Psoas muscle (tissue), 8 donors: ENCODE results near the gene UNC13A. TPM values are rescaled to one million over a fixed set of nuclear protein-coding genes. Genes with fewer than 3 reads are reported as not detected.

Experiments used
- ATAC-seq, 4 donors: fragments of 200-7000 bp; cut with Tn5 transposase; one replicate each; pipeline ENCODE4 v1.9.1; 2020; ENCODE audit warnings: moderate library complexity in 3 of 4, mild to moderate bottlenecking in 2 of 4
- DNase-seq, 2 donors: peaks; one replicate each; pipeline ENCODE4 v3.0.0-alpha.2; 2020
- H3K27ac ChIP-seq: fragments of 200-600 bp; one replicate; pipeline ENCODE4 v1.8.0; 2022
- H3K27me3 ChIP-seq, 3 donors: fragments of 200-600 bp in 1 of 3; one replicate each; pipeline versions ENCODE4 v1.6.1 to v1.8.0; 2013 to 2022; ENCODE audit warnings: low read length in 2 of 3, mild to moderate bottlenecking in 2 of 3, moderate library complexity in 1 of 3; ENCODE audit not compliant: insufficient read depth in 3 of 3
- H3K36me3 ChIP-seq, 2 donors: fragments of 200-600 bp in 1 of 2; one replicate each; pipeline versions ENCODE4 v1.6.1 to v1.8.0; 2013 to 2022; ENCODE audit warnings: low read depth in 1 of 2, mild to moderate bottlenecking in 1 of 2, moderate library complexity in 1 of 2; ENCODE audit not compliant: insufficient read depth in 1 of 2
- H3K4me1 ChIP-seq: fragments of 200-600 bp; one replicate; pipeline ENCODE4 v1.8.0; 2022
- H3K4me3 ChIP-seq: fragments of 200-600 bp; one replicate; pipeline ENCODE4 v1.8.0; 2022; ENCODE audit warnings: mild to moderate bottlenecking
- H3K9me3 ChIP-seq: fragments of 200-600 bp; one replicate; pipeline ENCODE4 v1.8.0; 2022
- WGBS, 3 donors: extraction: QIAGEN DNeasy Blood & Tissue Kit; methylation state at CpG; one replicate each; pipeline versions ENCODE4 v1.1.6 to v1.1.7; 2013; 5-methylcytosine and 5-hydroxymethylcytosine counted together
- intact Hi-C, 2 donors: fragments of 100-400 bp; cut with DNase I; formaldehyde crosslinking; loops; one replicate each; pipeline versions ENCODE4 v1.11.0 to v1.14.2; 2022
- polyA plus RNA-seq, 3 donors: library from polyadenylated mRNA; stranded (reverse); fragments of 200-250 nt; gene quantifications; one replicate each; pipeline ENCODE4 v1.2.3, GENCODE V29; 2013
- total RNA-seq, 4 donors: library from RNA; stranded (reverse); fragmentation: NEBNext Ultra II Directional in 2 of 4; extraction: Animal tissue kit (Norgen Biotek cat#: 25700) in 2 of 4; gene quantifications; one replicate each; pipeline versions ENCODE4 v1.2.1 to v1.2.4, GENCODE V29; 2021 to 2023
- TF ChIP-seq, protein P1 (sequence below): fragments of 200-600 bp; IDR thresholded peaks from one replicate; pipeline ENCODE4 v1.8.0; 2022; ENCODE audit warnings: antibody characterized with exemption
- donor health status: healthy with polysubstance abuse.
- donor health status: DM: no; HTN: no; CAD: no; lungs with moderate emphysema.
- donor health status: Bipolar disorder and iron deficiency.
- donor health status: healthy.
- donor health status: DM: yes; HTN: yes; CAD: no.
- donor health status: DM: no; HTN: no; CAD: no.
- donor health status: DM: no; HTN: no; CAD: no.
- donor health status: DM: yes; HTN: yes; CAD: no.

UNC13A gene
- total and polyA plus RNA-seq, 7 donors: 0.04 to 0.19 (median 0.05) TPM; not detected in 3

DNA sequence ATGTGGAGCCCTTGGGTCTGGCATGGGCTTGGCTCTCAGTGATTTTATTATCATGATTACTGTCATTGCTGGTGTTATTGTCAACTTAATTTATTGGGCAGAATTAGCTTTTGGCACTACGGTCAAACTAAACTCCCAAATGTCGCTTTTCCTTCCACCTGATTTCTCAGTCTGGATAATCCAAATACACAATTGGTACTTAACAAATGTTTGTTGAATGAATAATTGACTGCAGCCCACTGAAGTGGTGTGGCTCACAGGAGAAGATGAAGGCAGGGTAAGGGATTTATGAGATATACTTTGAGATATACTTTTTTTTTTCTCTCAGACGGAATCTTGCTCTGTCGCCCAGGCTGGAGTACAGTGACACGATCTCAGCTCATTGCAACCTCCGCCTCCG lies 131.2 kb downstream of the UNC13A start:
- Histone ChIP-seq H3K27me3 (no peaks in the 10 kb centered on the region), H3K4me1 (peaks cover 21% of the 10 kb centered on the region), H3K9me3 (no peaks in the 10 kb centered on the region), H3K36me3 (peaks cover 0 to 47% of the 10 kb centered on the region in 2 donors), H3K4me3 (peak overlapping the region; percentile 91), H3K27ac (peak overlapping the region; percentile 78)
- TF ChIP-seq, protein P1, sequence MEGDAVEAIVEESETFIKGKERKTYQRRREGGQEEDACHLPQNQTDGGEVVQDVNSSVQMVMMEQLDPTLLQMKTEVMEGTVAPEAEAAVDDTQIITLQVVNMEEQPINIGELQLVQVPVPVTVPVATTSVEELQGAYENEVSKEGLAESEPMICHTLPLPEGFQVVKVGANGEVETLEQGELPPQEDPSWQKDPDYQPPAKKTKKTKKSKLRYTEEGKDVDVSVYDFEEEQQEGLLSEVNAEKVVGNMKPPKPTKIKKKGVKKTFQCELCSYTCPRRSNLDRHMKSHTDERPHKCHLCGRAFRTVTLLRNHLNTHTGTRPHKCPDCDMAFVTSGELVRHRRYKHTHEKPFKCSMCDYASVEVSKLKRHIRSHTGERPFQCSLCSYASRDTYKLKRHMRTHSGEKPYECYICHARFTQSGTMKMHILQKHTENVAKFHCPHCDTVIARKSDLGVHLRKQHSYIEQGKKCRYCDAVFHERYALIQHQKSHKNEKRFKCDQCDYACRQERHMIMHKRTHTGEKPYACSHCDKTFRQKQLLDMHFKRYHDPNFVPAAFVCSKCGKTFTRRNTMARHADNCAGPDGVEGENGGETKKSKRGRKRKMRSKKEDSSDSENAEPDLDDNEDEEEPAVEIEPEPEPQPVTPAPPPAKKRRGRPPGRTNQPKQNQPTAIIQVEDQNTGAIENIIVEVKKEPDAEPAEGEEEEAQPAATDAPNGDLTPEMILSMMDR: no peak
- DNase-seq (no peak), ATAC-seq (no peak)
- intact Hi-C loops: loop anchor here in 1 of 2 donors (2.0 kb wide), 1 partner anchor 44 kb away; no protein-coding TSS in a partner anchor
- WGBS, 3 donors: 82 to 90% (median 82%) methylated on average over 7 of the region's 7 CpGs

DNA sequence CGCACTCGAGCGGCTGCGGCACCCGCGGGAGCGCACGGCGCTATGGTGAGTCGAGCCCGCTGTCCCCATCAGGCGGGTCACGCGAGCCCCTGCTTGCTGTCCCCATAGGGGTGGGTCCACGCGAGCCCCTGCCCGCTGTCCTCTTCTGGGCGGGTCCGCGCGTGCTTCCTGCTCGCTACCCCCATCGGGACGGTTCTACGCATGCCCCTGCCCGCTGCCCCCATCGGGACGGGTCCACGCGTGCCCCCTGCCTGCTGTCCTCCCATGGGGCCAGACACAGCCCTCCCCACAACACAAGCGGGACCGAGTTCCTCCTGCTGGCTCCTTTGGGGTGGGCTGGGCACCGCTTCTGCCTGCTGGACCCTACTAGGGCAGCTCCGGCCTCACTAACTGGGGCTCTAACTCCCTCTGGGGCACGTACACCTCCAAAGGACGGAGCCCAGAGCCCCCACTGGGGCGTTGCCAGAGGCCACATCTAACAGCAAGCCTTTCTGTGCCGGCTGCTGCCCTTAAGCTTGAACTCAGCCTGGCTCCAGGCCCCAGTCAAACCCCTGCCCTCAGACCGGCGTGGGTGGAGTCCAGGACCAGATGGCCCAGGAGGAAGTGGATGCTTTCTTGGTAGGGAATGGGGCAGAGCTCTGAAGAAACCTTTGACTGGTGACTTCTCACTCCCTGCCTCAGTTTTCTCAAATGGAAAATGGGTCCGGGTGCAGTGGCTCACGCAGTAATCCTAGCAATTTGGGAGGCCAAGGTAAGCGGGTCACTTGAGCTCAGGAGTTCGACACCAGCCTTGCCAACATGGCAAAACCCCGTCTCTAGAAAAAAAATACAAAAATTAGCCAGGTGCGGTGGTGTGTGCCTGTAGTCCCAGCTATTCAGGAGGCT lies 132.0 kb downstream of the UNC13A start:
- Histone ChIP-seq H3K27me3 (no peaks in the 10 kb centered on the region), H3K9me3 (no peaks in the 10 kb centered on the region), H3K4me1 (peaks cover 21% of the 10 kb centered on the region), H3K36me3 (peaks cover 0 to 41% of the 10 kb centered on the region in 2 donors), H3K27ac (peak overlapping the region; percentile 78), H3K4me3 (peak overlapping the region; percentile 91)
- intact Hi-C loops: loop anchor here in 1 of 2 donors (2.0 kb wide), 1 partner anchor 43 kb away; no protein-coding TSS in a partner anchor
- DNase-seq (peak; percentile 77 to 80), ATAC-seq (peak; percentile 22 to 35 (median 26))
- WGBS, 3 donors: 5 to 9% (median 6%) methylated on average over 37 to 46 of the region's 46 CpGs
- TF ChIP-seq, protein P1: no peak

DNA sequence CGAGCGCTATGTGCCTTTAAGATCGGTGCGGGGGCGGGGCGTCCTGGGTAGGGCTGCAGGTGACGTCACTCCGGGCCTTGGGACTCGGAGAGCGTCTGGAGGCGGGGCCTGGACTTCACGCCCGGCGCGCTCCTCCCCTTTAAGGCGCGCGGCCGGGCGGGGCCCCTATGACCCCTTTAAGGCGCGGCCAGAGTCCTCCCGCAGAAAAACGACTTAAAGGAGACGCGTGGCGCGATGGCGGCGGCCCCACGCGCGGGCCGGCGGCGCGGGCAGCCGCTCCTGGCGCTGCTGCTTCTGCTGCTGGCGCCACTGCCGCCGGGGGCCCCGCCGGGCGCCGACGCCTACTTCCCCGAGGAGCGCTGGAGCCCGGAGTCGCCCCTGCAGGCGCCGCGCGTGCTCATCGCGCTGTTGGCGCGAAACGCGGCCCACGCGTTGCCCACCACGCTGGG lies 132.7 kb downstream of the UNC13A start, which contains the start of gene COLGALT1:
COLGALT1 (plus strand) TSS at position 170 of the 449 bp plus-strand sequence; CDS start at position 235, 65 bp downstream.
- Histone ChIP-seq H3K36me3 (peaks cover 0 to 34% of the 10 kb centered on the region in 2 donors), H3K27me3 (no peaks in the 10 kb centered on the region), H3K9me3 (no peaks in the 10 kb centered on the region), H3K27ac (peak within 1 kb of the TSS; percentile 78), H3K4me3 (peak within 1 kb of the TSS; percentile 91), H3K4me1 (peaks cover 21% of the 10 kb centered on the region)
- peak; percentile 99 for DNase-seq
- TF ChIP-seq, protein P1: no peak
- WGBS, 3 donors: 0 to 1% (median 1%) methylated on average over 51 to 64 of the region's 64 CpGs
- ATAC-seq: peak; percentile 97 to 99 (median 98)
- intact Hi-C loops: no loop called here

DNA sequence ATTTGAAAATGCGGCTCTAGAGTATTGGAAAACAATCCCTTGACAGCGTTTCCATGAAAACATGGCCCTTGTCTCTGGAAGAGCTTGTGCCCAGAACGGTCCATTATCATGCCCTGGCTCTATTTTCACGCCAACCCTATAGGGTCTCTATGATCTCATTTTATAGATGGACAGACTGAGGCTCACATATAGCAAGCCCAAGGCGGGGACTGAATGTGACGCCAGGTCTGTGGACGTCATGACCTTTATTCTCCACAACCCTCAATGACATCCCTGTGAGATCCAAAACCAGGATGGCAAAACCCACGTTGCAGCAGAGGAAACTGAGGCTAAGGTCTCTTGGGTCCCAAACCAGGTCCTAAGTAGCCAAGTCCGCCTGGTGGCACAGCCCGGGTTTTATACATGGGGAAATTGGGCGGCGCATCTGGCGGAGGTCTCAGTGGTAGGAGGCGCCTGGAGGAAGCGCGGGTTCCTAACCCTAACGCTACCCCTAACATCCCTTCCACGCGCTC lies 133.1 kb downstream of the UNC13A start:
- TF ChIP-seq, protein P1: no peak
- DNase-seq (no peak), ATAC-seq (peak in 2 of 4 donors; percentile 2)
- WGBS, 3 donors: 9 to 11% (median 11%) methylated on average over 19 of the region's 19 CpGs
- Histone ChIP-seq H3K36me3 (peaks cover 0 to 30% of the 10 kb centered on the region in 2 donors), H3K27ac (peak overlapping the region; percentile 78), H3K27me3 (no peaks in the 10 kb centered on the region), H3K9me3 (no peaks in the 10 kb centered on the region), H3K4me3 (peak overlapping the region; percentile 91), H3K4me1 (peaks cover 21% of the 10 kb centered on the region)
- intact Hi-C loops: loop anchor here in 1 of 2 donors (5.0 kb wide), 1 partner anchor 43 kb away; the partner anchor contains the start of gene PGLS
